Left colon (tissue), 2 donors: ENCODE data around the gene UBE2QL1. TPM values are rescaled to one million over a fixed set of nuclear protein-coding genes. Genes with fewer than 3 reads are reported as not detected.

Experiments
- ATAC-seq: fragments of 200-7000 bp; cut with Tn5 transposase; one replicate; pipeline ENCODE4 v1.9.1; 2020; ENCODE audit warnings: mild to moderate bottlenecking, moderate library complexity
- DNase-seq, 2 donors: peaks; one replicate each; pipeline ENCODE4 v3.0.0-alpha.2; 2020
- intact Hi-C, 2 donors: fragments of 100-400 bp; cut with DNase I in 1 of 2; cut with micrococcal nuclease in 1 of 2; formaldehyde crosslinking; loops; one replicate each; pipeline versions ENCODE4 v1.11.2 to v1.14.0; 2022; cut with DNase I, micrococcal nuclease
- total RNA-seq, 2 donors: library from RNA; stranded (reverse); fragmentation: NEBNext Ultra II Directional; extraction: Animal tissue kit (Norgen Biotek cat#: 25700); gene quantifications; one replicate each; pipeline ENCODE4 v1.2.1, GENCODE V29; 2021
- donor health status: DM: no; HTN: no; CAD: no.
- donor health status: DM: yes; HTN: yes; CAD: no.

The UBE2QL1 gene
- total RNA-seq, 2 donors from 2014 or later: 0.15 to 0.73 TPM

DNA sequence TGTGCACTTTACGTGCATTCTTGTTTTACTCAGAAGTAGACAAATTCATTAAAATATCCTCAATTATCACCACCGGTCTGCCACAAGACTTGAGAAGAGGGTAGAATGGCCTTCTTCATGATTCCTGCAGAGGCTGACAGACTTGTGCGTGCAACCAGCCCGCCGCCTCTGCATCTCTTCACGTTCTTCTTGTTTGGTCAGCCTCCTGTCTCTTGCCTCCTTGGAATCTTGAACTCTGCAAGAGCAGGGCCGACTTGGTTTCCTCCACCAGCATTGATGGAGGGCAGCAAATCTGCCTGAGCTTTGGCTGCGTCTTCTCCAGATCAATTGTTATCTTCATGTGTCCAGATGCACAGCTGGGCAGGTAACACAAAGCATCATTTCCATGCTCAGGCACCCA is 20.2 kb downstream of the UBE2QL1 start:
- intact Hi-C loops: no loop called here
- no peak for DNase-seq
- no peak for ATAC-seq

DNA sequence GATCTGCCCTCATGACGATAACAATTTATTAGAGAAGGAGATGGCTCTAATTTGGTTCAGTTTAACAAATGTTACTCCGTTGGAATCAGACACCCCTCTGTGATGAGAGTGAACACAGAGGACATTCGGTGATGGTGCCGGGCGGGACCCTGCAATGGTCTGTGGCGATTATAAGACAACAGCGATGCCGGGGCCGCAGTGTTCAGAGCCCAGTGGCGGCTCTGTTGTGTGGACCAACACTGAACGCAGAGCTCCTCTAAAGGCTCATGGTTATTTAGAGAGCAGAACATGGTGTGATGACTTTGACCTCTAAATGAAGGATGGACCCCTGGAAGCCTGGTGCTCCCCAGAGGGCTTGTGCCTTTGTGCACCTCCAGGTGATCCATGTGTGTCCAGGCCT is 21.2 kb downstream of the UBE2QL1 start:
- intact Hi-C loops: no loop called here
- no peak for ATAC-seq
- DNase-seq: no peak

DNA sequence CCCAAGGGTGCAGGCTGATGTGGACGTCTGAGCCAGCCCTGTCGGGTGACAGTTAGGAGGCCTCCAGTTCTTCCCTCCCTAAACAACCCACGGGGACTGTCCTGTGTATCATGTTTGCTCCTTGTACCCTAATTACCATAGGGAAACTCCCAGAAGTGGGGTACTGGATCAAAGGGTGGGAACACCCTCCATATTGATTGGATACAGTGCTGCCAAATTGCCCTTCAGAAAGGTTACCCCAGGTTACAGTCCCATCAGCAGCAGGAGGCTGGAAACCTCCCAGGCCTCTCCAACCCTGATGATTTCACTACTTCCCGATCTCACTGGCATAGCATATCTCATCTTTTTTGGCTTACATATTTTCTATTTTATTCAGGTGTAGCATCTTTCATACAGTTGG is 22.0 kb downstream of the UBE2QL1 start:
- intact Hi-C loops: no loop called here
- DNase-seq (no peak), ATAC-seq (no peak)

DNA sequence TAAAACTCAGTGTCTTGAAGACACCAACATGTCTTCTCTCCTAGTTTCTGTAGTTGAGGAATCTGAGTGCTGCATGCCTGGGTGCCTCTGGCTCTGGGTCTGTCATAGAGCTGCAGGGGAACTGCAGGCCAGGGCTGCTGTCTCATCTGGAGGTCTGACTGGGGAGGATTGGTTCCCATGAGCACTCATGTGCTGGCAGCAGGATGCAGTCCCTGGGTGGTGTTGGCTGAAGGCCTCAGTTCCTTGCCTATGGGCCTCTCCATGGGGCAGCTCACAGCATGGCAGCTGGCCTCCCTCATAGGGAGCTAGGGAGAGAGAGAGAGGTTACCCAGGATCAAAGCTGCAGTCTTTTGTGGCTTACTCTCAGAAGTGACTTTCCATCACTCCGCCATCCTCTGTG is 22.6 kb downstream of the UBE2QL1 start:
- ATAC-seq (no peak), DNase-seq (no peak)
- intact Hi-C loops: no loop called here

DNA sequence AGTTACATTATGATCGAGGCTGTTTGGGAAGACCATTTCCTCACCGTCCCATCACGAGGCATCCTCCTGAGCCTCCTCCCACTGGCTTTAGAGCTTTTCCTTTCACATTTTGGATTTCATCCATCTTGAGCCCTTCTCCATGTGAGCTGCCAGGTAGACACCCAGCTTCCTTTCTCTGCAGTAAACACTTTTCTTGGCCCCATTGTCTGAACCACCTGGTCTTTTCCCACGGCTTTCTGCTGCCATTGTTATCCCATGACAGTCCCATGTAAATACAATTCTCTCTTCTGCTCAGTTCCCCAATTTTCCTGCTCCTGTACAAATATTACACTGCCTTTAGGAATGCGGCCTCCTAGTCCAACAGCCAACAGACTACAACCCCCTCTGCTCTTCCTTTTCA is 24.1 kb downstream of the UBE2QL1 start:
- DNase-seq (no peak), ATAC-seq (no peak)
- intact Hi-C loops: no loop called here

DNA sequence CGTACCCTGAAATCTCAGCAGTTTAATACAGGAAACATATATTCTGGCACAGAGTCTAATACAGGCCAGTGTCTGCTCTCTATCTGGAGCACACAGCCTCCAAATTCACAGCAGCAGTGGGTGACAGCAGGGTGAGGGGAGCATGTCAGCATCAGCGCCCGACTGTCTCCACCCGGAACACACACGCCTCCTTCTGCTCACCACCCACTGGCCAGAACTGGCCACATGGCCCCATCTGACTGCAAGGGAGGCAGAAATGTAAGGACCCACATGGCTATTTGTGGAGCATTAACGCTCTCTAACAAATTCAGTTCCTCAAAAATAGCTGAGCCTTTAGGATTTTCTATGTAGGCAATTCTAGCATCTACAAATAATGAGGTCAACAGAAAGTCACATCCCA is 24.6 kb downstream of the UBE2QL1 start:
- intact Hi-C loops: no loop called here
- DNase-seq (no peak), ATAC-seq (no peak)

DNA sequence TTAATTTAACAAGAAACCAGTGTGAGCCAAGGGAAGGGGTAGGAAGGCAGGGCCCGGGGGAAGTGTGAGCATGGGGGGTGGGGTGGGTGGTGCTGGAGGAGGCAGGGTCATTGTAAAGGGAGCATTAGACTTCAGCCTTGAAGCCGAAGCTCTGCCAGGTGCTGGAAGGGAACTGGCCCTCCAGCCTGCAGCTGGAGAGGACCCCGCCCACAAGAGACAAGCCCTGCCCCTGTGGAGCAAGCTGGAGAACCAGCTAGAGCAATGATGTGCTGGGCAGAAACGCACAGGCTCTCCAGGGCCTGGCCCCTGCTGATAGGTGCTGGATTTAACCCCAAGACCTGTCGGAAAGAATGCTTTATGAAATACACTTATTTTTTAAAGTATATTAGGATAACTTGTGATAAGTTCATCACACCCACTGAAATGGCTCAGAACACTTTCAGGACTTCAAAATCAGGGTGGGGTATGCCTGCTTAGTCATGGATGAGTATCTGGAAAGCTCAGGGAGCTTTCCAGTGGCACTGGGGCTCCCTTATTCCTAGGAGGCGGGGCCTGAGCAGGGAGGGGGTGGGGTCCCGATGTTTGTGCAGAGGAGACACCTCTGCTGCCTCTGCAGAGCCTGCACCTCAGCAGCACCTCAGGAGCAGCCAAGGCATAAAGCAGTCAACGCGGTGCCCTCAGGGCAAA is 27.1 kb downstream of the UBE2QL1 start:
- intact Hi-C loops: no loop called here
- DNase-seq (peak in 1 of 2 donors; percentile 32), ATAC-seq (no peak)

DNA sequence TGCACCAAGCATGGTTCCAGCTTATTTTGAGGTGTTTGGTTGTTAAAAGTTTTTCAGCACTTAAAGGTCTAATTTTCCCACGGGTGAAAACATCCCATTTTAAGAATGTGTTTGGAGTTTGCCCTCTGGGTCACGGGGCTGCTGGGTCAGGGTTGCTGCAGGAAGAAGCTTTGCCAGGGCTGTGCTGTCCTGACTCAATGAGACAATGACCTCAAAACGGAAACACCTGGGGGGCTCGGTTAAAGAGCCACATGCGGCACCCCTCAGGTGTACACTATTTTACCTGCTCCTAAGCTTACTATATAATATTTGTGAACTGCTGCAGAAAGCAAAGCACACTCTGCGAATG is 27.6 kb downstream of the UBE2QL1 start:
- no peak for DNase-seq
- intact Hi-C loops: no loop called here
- ATAC-seq: no peak

DNA sequence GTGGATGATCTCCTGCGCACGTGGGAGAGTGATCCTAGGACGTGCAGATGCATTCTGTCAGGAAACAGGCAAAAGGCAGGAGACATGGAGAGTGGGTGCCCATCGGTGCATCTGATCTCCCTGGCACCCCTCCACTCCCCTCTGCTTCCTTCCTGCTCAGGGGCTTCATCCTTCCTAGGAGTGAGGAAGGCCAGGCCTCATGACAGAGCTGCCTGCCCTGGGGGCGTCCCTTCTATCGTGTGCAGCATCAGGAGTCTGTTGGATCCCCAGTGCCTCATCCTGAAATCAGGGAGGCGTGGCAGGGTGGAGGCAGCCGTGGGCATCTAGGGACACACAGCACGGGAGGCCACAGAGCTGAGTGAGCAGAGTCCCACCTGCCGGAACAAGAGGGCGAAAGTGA is 30.1 kb downstream of the UBE2QL1 start:
- no peak for DNase-seq
- no peak for ATAC-seq
- intact Hi-C loops: no loop called here

DNA sequence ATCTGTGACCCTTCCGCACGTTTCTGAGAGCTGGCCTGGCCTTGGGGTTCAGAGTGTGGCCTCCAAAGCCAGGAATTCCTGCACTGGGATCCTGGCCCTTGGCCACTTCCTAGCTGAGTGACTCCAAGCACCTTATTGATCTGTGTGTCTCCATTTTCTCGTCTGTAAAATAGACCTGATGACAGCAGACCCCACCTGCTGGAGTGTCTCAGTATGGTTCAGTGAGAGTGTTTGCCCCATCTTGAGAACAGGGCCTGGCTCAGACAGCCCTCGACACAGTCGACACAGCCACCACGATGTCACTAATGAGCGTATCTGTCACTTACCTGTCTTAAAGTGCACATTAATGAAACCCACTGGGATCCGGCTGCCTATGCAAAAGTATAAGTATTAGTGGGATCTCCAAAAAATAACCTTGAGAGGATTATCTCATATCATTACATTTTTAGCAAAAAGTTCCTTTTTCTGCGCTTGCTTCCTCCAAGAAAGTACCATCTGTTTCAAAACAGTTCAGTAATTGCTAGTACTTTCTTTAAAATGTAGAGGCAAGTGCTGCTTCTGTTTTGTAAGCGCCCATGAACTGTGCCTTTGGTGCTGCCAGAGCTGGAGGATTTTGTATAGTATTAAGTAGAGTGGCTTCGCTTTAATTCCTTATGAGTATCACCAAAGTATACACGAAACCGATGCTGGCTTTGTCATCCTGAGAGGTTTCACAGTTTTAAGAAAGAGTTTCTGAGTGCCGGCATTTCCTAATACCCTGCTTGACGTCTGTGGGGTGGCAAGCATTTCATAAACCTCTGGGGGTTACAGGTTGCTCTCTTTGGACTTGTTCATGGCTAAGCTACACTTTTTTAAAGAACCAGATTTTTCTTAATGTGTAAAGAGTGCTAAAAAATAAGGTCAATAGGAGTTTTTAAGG is 31.7 kb downstream of the UBE2QL1 start:
- no peak for ATAC-seq
- intact Hi-C loops: no loop called here
- DNase-seq: no peak

DNA sequence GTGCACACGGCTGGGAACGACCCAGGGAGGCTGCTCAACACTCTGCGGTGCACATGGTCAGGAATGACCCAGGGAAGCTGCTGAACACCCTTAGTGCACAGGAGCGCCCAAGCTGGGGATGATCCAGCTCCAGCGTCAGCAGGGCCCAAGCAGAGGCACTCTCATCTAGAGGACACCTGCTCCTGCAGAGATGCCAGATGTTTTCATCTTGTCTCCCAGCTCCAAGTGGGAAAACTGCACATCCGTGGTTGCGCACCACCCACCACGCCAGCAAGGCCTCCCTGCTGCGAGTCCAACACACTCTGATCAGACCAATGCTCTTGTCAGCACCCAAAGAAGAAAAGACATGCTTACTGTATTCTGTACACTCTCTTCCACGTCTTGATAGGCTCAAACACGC is 34.1 kb downstream of the UBE2QL1 start:
- DNase-seq (no peak), ATAC-seq (no peak)

DNA sequence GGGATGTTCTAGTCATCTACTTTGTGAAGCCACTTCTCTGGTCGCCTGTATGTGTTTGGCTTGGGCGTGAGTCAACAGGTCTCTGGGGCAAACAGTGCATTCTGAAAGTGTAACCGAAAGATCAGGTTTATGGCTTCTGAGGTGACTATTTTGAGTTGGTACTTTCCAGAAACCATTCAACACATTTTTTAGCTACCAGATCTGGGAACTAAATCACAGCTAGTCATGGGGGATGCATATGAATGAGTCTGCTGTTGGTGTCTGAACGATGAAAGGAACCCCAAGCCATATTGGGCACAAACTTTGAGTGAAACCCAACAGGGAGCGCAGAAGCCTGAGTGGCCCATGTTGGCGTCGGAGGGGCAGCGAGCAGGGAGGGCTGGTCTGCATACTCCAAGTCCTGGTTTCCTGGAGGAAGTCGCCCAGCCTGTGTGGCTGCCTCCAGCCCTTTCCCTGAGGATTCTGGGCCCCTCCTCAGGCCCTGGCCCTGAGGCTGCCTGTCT is 35.3 kb downstream of the UBE2QL1 start:
- DNase-seq (no peak), ATAC-seq (no peak)
- intact Hi-C loops: no loop called here

More for the DNA sequence above, 34.1 kb downstream of the UBE2QL1 start:
- intact Hi-C loops: no loop called here

DNA sequence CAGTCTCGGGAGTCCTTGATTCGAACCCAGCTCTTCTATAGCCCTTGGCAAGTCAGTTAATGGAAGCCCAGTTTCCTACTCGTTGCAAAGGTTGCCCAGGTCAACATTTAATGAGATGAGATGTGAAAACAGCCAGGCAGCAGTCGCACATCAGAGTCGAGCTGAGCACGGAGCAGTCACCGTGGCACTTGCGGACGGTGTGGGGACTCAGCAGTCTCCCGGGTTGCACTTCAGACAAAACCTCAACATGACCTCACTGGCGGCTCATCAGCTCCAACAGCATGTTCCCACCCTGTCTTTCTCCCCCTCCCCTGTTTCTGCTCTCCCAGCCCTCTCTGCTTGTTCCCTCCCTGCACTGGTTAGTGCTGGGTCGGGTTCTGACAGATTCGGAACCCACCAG is 35.8 kb downstream of the UBE2QL1 start:
- ATAC-seq (no peak), DNase-seq (no peak)
- intact Hi-C loops: no loop called here

DNA sequence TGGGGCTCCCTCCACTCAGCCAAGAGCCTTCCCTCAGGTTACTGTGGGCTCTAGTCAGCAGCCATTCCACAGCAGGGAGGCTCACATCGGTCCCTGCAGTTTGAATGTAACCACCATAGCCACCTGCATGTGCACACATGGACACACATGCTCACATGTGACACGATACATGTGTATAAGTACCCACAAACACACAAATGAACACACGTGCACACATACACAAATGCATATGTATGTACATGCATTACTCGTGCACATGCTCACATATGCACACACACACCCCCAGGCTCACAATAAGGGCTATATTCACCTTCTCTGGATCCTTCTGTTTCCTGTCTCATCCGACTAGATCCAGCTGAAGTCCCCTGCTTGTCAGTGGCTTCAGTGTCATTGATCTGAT is 36.2 kb downstream of the UBE2QL1 start:
- intact Hi-C loops: no loop called here
- ATAC-seq (no peak), DNase-seq (no peak)

DNA sequence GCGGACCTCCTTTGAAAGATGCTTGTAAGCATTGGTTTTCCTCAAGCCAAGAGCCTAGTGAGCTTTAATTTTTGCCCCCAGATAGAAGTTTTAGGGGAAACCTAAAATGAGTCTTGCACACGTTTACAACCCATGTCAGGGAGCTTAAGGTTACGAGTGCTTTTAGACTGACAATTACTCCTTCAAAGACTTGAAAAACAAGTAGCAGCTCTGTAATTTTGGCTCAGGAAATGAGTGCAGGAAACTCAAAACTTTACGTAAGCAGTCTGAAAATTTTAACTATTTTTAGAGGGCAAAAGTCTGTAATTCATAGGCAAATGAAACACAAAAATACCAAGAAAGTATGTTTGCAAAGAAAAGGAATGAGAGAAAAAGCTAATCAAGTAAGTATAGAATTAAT is 36.8 kb downstream of the UBE2QL1 start:
- DNase-seq: no peak
- intact Hi-C loops: no loop called here
- no peak for ATAC-seq

DNA sequence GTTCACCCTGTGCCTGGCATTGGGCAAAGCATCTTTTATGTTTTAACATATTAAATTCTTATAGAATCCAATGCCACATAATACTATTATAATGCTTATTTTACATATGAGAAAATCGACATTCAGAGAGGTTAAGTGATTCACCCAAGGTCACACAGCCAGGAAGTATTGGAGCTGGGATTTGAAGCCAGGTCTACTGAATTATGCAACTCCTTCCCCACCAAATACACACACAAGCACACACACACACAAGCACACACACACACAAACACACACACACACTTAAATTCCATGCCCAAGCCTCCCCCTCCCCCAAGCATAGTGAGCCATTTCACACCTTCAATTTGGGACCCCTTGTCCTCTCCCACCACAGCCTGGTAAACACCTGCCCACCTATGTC is 37.4 kb downstream of the UBE2QL1 start:
- intact Hi-C loops: no loop called here

DNA sequence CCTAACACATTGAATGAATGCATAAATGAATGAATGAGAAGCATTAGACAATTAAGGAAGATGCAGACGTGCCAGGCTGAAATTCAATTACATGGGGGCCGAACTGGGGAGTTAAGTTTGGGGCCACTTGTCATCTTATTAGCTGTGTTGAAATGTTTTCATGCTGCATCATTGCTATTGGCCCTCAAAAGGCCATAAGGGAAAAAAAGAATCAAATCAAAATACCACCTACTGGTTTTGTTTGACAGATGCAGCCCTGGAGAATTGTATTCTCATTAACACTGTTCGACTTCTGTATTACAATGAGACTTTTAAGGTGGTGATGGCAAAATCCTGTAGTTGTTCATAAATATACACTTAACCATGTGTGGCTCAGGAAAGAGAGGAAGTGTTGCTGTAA is 38.4 kb downstream of the UBE2QL1 start:
- intact Hi-C loops: no loop called here
- ATAC-seq: no peak
- no peak for DNase-seq

More for the DNA sequence above, 37.4 kb downstream of the UBE2QL1 start:
- DNase-seq (no peak), ATAC-seq (no peak)

DNA sequence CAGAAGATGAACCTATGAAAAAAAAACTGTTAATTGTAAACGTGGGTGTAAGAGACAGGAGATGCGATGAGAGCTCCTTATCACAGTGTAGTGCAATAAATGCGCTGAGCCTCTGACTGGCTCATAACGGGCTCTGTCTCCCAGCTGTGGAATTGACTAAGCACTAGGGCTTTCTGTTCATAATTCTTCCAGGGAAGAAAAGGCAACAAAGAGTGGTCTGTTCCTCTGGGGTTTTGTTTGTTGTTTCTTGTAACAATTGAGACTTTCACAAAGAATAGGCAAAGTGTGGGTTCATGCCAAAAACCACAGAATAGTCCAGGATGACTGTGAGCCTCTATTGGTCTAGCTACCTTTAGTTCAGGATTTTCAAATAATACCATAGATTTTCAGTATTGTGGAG is 39.4 kb downstream of the UBE2QL1 start:
- intact Hi-C loops: no loop called here
- DNase-seq (no peak), ATAC-seq (no peak)

DNA sequence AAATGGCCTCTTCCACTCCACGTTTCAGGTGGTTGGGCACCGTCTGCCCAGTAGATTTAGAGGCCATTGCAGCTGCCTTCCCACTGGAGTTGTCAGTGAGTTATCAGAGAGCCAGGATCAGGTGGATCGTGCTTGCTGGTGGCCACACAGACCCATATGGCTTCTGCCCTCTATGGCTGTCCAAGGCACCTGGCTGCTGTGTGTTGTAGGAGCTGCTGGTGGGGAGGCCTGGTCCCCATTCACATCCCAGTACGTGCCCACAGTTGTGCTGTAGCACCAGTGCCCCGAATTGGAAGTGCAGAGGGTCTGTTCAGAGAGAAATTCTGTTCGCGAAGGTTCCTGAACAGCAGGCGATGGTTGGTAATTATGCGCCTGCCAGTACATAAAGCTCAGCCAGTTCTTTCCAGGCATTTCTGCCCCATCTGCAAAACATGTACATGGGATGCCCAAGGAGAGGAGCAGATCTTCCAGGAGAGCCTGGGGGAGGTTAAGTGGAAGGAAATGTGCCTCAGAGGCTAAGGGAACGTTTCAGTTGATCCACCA is 41.1 kb downstream of the UBE2QL1 start:
- no peak for ATAC-seq
- DNase-seq: no peak
- intact Hi-C loops: no loop called here

DNA sequence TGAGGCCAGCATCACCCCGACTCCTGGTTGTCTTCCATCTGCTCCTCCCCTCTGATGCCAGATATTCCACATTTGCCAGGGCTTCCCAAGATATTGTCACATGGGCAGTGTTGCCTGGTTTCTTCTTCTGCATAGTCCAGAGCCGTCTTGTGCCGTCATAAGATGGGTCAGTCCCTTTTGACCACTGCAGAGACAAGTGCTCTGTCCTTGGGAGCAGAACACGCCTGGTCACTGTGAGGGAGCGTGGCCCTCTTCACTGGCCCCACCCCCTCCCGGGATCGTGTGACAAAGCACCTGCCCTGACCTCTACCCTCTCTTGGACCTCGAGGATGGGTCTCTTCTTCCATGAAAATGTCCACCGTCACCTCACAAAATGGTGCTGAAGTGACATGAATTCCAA is 41.6 kb downstream of the UBE2QL1 start:
- ATAC-seq (no peak), DNase-seq (no peak)
- intact Hi-C loops: no loop called here
